K562 (cell line): ENCODE data around the gene GATA2. TPM values are rescaled to one million over a fixed set of nuclear protein-coding genes. Genes with fewer than 3 reads are reported as not detected.

ENCODE experiments used
- ATAC-seq: fragments of 200-7000 bp; cut with Tn5 transposase; 3 replicates; pipeline ENCODE4 v1.9.1; 2020; ENCODE audit warnings: moderate library complexity
- BruUV-seq: library from RNA; stranded (reverse); fragments of 400-500 nt; replicated peaks from 2 replicates; lab custom pipeline; 2021; lab: Mats Ljungman, UMichigan
- CTCF ChIA-PET: fragments of 300-600 bp; formaldehyde crosslinking; extraction: SDS; loops from one replicate; lab custom pipeline; 2021; ENCODE audit warnings: low intra/inter-chr PET ratio; lab: Yijun Ruan, JAX
- POLR2A ChIA-PET: fragments of 300-600, 350-650 bp; sonication (Branson Sonifier 250); formaldehyde crosslinking; extraction: SDS; loops from one replicate; lab custom pipeline; 2021; ENCODE audit warnings: antibody characterized with exemption, inconsistent platforms; lab: Yijun Ruan, JAX
- DNase-seq, 4 experiments: peaks; one replicate each; pipeline versions ENCODE4 v3.0.0 to v3.0.0-alpha.2; 2011 to 2018; ENCODE audit warnings: low spot score in 3 of 4, mixed read lengths in 3 of 4; ENCODE audit errors: extremely low read depth in 1 of 4
- FAIRE-seq: peaks from 2 replicates; lab custom pipeline; 2011; peaks lifted over from hg19 to GRCh38; lab: Jason Lieb, UNC
- H2AFZ ChIP-seq: 2 replicates; pipeline ENCODE4 v1.6.0; 2011; ENCODE audit warnings: low read depth, low read length, control low read depth, inconsistent platforms
- H3K27ac ChIP-seq: fragments of 200-600 bp; 3 replicates; pipeline ENCODE4 v1.8.0; 2011; ENCODE audit warnings: low read depth, mild to moderate bottlenecking, control low read depth, inconsistent platforms, low read length, moderate library complexity, mixed read lengths; ENCODE audit errors: extremely low read depth
- H3K27me3 ChIP-seq, 2 experiments: fragments of 300-600 bp in 1 of 2; 2 replicates in 1 of 2; 3 replicates in 1 of 2; pipeline versions ENCODE4 v1.6.0 to v1.8.0; 2011; ENCODE audit warnings: inconsistent platforms in 2 of 2, low read length in 2 of 2, mild to moderate bottlenecking in 1 of 2, mixed read lengths in 1 of 2, moderate library complexity in 1 of 2; ENCODE audit not compliant: control insufficient read depth in 2 of 2, insufficient read depth in 2 of 2
- H3K36me3 ChIP-seq: fragments of 300-600 bp; 3 replicates; pipeline ENCODE4 v1.8.0; 2011; ENCODE audit warnings: mild to moderate bottlenecking, low read length, inconsistent platforms; ENCODE audit not compliant: control insufficient read depth, insufficient read depth
- H3K4me1 ChIP-seq, 2 experiments: fragments of 200-600 bp in 1 of 2; replicated peaks in 1 of 2; 2 replicates in 1 of 2; 3 replicates in 1 of 2; pipeline versions ENCODE4 v1.5.1 to v1.8.0; 2011; ENCODE audit warnings: inconsistent platforms in 2 of 2, low read length in 2 of 2, mild to moderate bottlenecking in 1 of 2, mixed read lengths in 1 of 2, moderate library complexity in 1 of 2; ENCODE audit not compliant: control insufficient read depth in 2 of 2, insufficient read depth in 2 of 2
- H3K4me2 ChIP-seq: 2 replicates; pipeline ENCODE4 v1.6.1; 2011; ENCODE audit warnings: low read length, control low read depth, inconsistent platforms, mixed read lengths; ENCODE audit not compliant: insufficient read depth
- H3K4me3 ChIP-seq: fragments of 200-600 bp; sonication (generic), shearing (Covaris generic); 2 replicates; pipeline ENCODE4 v1.5.1; 2016; ENCODE audit warnings: control low read depth, inconsistent platforms
- H3K79me2 ChIP-seq: fragments of 200-600 bp; 3 replicates; pipeline ENCODE4 v1.8.0; 2011; ENCODE audit warnings: low read length, inconsistent platforms; ENCODE audit not compliant: control insufficient read depth, insufficient read depth
- H3K9ac ChIP-seq, 2 experiments: 2 replicates each; pipeline versions ENCODE4 v1.6.0 to v1.6.1; 2011; ENCODE audit warnings: low read depth in 2 of 2, low read length in 2 of 2, control low read depth in 1 of 2, inconsistent platforms in 1 of 2, mild to moderate bottlenecking in 1 of 2, mixed read lengths in 1 of 2; ENCODE audit not compliant: insufficient read depth in 1 of 2
- H3K9me1 ChIP-seq: one replicate; pipeline ENCODE4 v1.6.0; 2011; ENCODE audit warnings: inconsistent platforms, mild to moderate bottlenecking, low read length, moderate library complexity; ENCODE audit not compliant: control insufficient read depth, insufficient read depth
- H3K9me3 ChIP-seq: replicated peaks from 2 replicates; pipeline ENCODE4 v1.5.1; 2011; ENCODE audit warnings: low read depth, low read length, inconsistent platforms; ENCODE audit not compliant: control insufficient read depth, insufficient read depth
- H4K20me1 ChIP-seq: replicated peaks from 2 replicates; pipeline ENCODE4 v1.6.1; 2011; ENCODE audit warnings: low read length, inconsistent platforms, mixed read lengths; ENCODE audit not compliant: control insufficient read depth, insufficient read depth
- CBX3 ChIP-seq, 2 experiments: IDR thresholded peaks; 1 replicate in 1 of 2; 2 replicates in 1 of 2; pipeline ENCODE4 v1.6.1; 2012; ENCODE audit warnings: inconsistent platforms in 2 of 2, low read length in 2 of 2, borderline replicate concordance in 1 of 2, control low read depth in 1 of 2
- FOSL1 ChIP-seq: fragments of 200-800 bp; sonication (Bioruptor generic); conservative IDR thresholded peaks from 2 replicates; pipeline ENCODE4 v1.6.1; 2016; ENCODE audit warnings: missing genetic modification characterization, missing compliant biosample characterization
- HOXB6 ChIP-seq: fragments of 250-450 bp; sonication (Bioruptor Pico); IDR thresholded peaks from 2 replicates; pipeline ENCODE4 v1.5.1; 2022; ENCODE audit warnings: mild to moderate bottlenecking, borderline replicate concordance
- ILK ChIP-seq: fragments of 450-650 bp; IDR thresholded peaks from 2 replicates; pipeline ENCODE4 v1.6.1; 2016; ENCODE audit warnings: missing genetic modification characterization, low read depth, mild to moderate bottlenecking, missing compliant biosample characterization, moderate library complexity, borderline replicate concordance
- NFATC3 ChIP-seq: fragments of 450-650 bp; IDR thresholded peaks from 2 replicates; pipeline ENCODE4 v1.6.1; 2017; ENCODE audit warnings: mild to moderate bottlenecking
- NFIC ChIP-seq: fragments of 450-650 bp; IDR thresholded peaks from 2 replicates; pipeline ENCODE4 v1.6.1; 2017; ENCODE audit warnings: mild to moderate bottlenecking, inconsistent platforms
- NR2F6 ChIP-seq: fragments of 450-650 bp; formaldehyde crosslinking; IDR thresholded peaks from 2 replicates; pipeline ENCODE4 v1.4.0; 2020; ENCODE audit warnings: mild to moderate bottlenecking
- PHF21A ChIP-seq: fragments of 450-650 bp; IDR thresholded peaks from 2 replicates; pipeline ENCODE4 v1.6.1; 2017; ENCODE audit warnings: low read depth, borderline replicate concordance
- POLR2B ChIP-seq: fragments of 450-650 bp; IDR thresholded peaks from 2 replicates; pipeline ENCODE4 v1.6.1; 2018; ENCODE audit warnings: low read depth; ENCODE audit not compliant: partially characterized antibody
- RAD51 ChIP-seq: fragments of 450-650 bp; IDR thresholded peaks from 2 replicates; pipeline ENCODE4 v1.7.1; 2016; ENCODE audit warnings: low read depth, mild to moderate bottlenecking, borderline replicate concordance
- RBM25 ChIP-seq: fragments of 200-400 bp; formaldehyde crosslinking; IDR thresholded peaks from 2 replicates; pipeline ENCODE4 v1.6.1; 2018; ENCODE audit warnings: low read length, low read depth, moderate library complexity; ENCODE audit not compliant: severe bottlenecking
- RFX5 ChIP-seq: IDR thresholded peaks from 2 replicates; pipeline ENCODE4 v1.6.1; 2011; ENCODE audit warnings: low read depth, mild to moderate bottlenecking, improper control_type of control experiment, low read length
- SMC3 ChIP-seq: conservative IDR thresholded peaks from 2 replicates; pipeline ENCODE4 v1.6.1; 2011; ENCODE audit warnings: low read depth, low read length, improper control_type of control experiment; ENCODE audit not compliant: insufficient read depth
- ZKSCAN1 ChIP-seq: fragments of 150-350 bp; IDR thresholded peaks from 2 replicates; pipeline ENCODE4 v1.6.1; 2016; ENCODE audit warnings: low read depth, low read length
- ZNF282 ChIP-seq: sonication (generic); formaldehyde crosslinking; IDR thresholded peaks from 2 replicates; pipeline ENCODE4 v1.8.1; 2023; ENCODE audit warnings: missing genetic modification reagents
- ZSCAN32 ChIP-seq: fragments of 450-650 bp; formaldehyde crosslinking; IDR thresholded peaks from 2 replicates; pipeline ENCODE4 v1.4.0; 2020; ENCODE audit warnings: mild to moderate bottlenecking, moderate library complexity
- WGBS: fragments of 100-300 bp; shearing (Covaris generic); methylation state at CpG from one replicate; pipeline ENCODE4 v1.1.6; 2016; ENCODE audit warnings: low coverage, mixed read lengths; ENCODE audit not compliant: insufficient coverage; ENCODE audit errors: missing lambda C conversion rate; 5-methylcytosine and 5-hydroxymethylcytosine counted together
- in situ Hi-C: fragments of 300-500 bp; cut with MboI; formaldehyde crosslinking; loops from 4 replicates; pipeline ENCODE4 v1.15.0; 2018; ENCODE audit warnings: inconsistent platforms, mixed read lengths
- intact Hi-C: fragments of 100-400 bp; cut with micrococcal nuclease; formaldehyde crosslinking; loops from 2 replicates; pipeline ENCODE4 v1.14.2; 2022
- polyA plus RNA-seq, 8 experiments: library from polyadenylated mRNA; depleted of rRNA in 4 of 8; stranded (reverse) in 5 of 8; unstranded in 3 of 8; fragments of >200 nt; fragmentation: Nextera tagmentation in 2 of 8; fragmentation: Illumina TruSeq in 1 of 8; extraction: Ambion mirVana in 2 of 8; extraction: Trizol in 1 of 8; gene quantifications; 2 replicates each; pipeline versions ENCODE4 v1.2.1 to v1.2.3, GENCODE V29; 2011 to 2014; ENCODE audit warnings: inconsistent platforms in 1 of 8, missing spikeins in 1 of 8
- total RNA-seq, 7 experiments: library from RNA; depleted of rRNA in 6 of 7; stranded (reverse); fragments of >200 nt in 6 of 7; fragmentation: Illumina TruSeq in 2 of 7; extraction: Trizol in 2 of 7; gene quantifications; 2 replicates each; pipeline versions ENCODE4 v1.2.1 to v1.2.3, GENCODE V29; 2011 to 2021; ENCODE audit warnings: low replicate concordance in 1 of 7
- TF ChIP-seq, protein P1 (sequence below): fragments of 250-450 bp; sonication (Bioruptor Pico); IDR thresholded peaks from 2 replicates; pipeline ENCODE4 v1.8.0; 2022; ENCODE audit warnings: moderate library complexity, mild to moderate bottlenecking, inconsistent platforms
- TF ChIP-seq, protein P2 (sequence below): fragments of 250-450 bp; sonication (Bioruptor Pico); IDR thresholded peaks from 2 replicates; pipeline ENCODE4 v1.5.1; 2021; ENCODE audit warnings: mild to moderate bottlenecking

GATA2 gene
- total and polyA plus RNA-seq, 9 of the 15 experiments (the other 6 are each of a cell fraction or from before 2014, with no cell fraction given): 8.5 to 218 (median 50.8) TPM

- Histone ChIP-seq H3K9ac (0 out of 4 replicates have a peak overlapping the region, but pooled peaks of 1 of the 2 experiments have one; percentile 29), H3K27me3 (no peaks in the 10 kb centered on the region), H3K4me2 (no peak overlapping the region), H3K9me3 (no peaks in the 10 kb centered on the region), H3K9me1 (no peaks in the 10 kb centered on the region), H2AFZ (no peak overlapping the region), H3K4me3 (no peak overlapping the region), H3K79me2 (peaks cover 46% of the 10 kb centered on the region), H3K27ac (peak overlapping the region; percentile 20; the same call in 2 of the 3 replicates), H3K4me1 (peaks cover 37 to 60% of the 10 kb centered on the region in 2 experiments), H3K36me3 (peaks cover 36% of the 10 kb centered on the region; the same call in 2 of the 3 replicates), H4K20me1 (peaks cover 5% of the 10 kb centered on the region)
- ATAC-seq: no peak
- POLR2A ChIA-PET: interaction anchor here (0.5 to 1.0 kb wide), 5 partner anchors 9 to 426 kb away, joined by 3 to 6 read pairs (median 3); no protein-coding TSS in a partner anchor
- in situ Hi-C loops (no loop called here), intact Hi-C loops (loop anchor here (5.0 to 10.0 kb wide), 4 partner anchors 69 to 423 kb away; no protein-coding TSS in a partner anchor)
- DNase-seq: no peak
- no peak for TF ChIP-seq NFATC3
- no peak for TF ChIP-seq ZNF282 (CRISPR knock-in tag)
- TF ChIP-seq, protein P1, sequence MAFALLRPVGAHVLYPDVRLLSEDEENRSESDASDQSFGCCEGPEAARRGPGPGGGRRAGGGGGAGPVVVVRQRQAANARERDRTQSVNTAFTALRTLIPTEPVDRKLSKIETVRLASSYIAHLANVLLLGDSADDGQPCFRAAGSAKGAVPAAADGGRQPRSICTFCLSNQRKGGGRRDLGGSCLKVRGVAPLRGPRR (CRISPR knock-in tag): no peak
- no peak for TF ChIP-seq NR2F6 (CRISPR knock-in tag)
- no peak for TF ChIP-seq HOXB6 (CRISPR knock-in tag)
- TF ChIP-seq RFX5: no peak
- TF ChIP-seq ZKSCAN1: peak; percentile 71
- no peak for TF ChIP-seq FOSL1
- no peak for TF ChIP-seq ZSCAN32 (CRISPR knock-in tag)
- peak; percentile 12 for TF ChIP-seq POLR2B
- TF ChIP-seq ILK: no peak
- TF ChIP-seq PHF21A: no peak
- 0 out of 2 replicates have a peak, but pooled peaks have one; percentile 1 for TF ChIP-seq SMC3
- TF ChIP-seq CBX3 (IDR thresholded peaks at IDR 0.05; ENCODE audit: borderline replicate concordance in 1 of 2, low read length in 2 of 2): no peak
- TF ChIP-seq RAD51: no peak
- TF ChIP-seq RBM25: peak; percentile 43
- TF ChIP-seq NFIC: peak; percentile 12; the same call in 1 of the 2 replicates
- TF ChIP-seq, protein P2, sequence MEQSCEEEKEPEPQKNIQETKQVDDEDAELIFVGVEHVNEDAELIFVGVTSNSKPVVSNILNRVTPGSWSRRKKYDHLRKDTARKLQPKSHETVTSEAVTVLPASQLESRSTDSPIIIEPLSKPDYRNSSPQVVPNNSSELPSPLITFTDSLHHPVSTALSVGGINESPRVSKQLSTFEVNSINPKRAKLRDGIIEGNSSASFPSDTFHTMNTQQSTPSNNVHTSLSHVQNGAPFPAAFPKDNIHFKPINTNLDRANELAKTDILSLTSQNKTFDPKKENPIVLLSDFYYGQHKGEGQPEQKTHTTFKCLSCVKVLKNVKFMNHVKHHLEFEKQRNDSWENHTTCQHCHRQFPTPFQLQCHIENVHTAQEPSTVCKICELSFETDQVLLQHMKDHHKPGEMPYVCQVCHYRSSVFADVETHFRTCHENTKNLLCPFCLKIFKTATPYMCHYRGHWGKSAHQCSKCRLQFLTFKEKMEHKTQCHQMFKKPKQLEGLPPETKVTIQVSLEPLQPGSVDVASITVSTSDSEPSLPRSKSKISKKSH (CRISPR knock-in tag): no peak
- 36% methylated on average over 5 of the region's 5 CpGs for WGBS
- BruUV-seq: no TSS peak
- no peak for FAIRE-seq
- CTCF ChIA-PET: interaction anchor here (2.0 kb wide), 1 partner anchor 72 kb away, joined by 9 read pairs; no protein-coding TSS in a partner anchor
These were observed 5.2 kb upstream of the GATA2 start for GRCh38 chr3:128498127-128498626.
